ENCODE data around the gene GOLGA6C. TPM values are rescaled to one million over a fixed set of nuclear protein-coding genes. Genes with fewer than 3 reads are reported as not detected.
A peak's percentile ranks its signal among the peaks of the same experiment; 100 is the strongest.
"Not testable (repeated sequence)": the region's sequence is repeated elsewhere in the genome, so short reads cannot be mapped to it uniquely, and the experiment has no call there.

GOLGA6C gene
- total and polyA plus RNA-seq, 9 of the 15 experiments (the other 6 are each of a cell fraction or from before 2014, with no cell fraction given) = not detected

DNA sequence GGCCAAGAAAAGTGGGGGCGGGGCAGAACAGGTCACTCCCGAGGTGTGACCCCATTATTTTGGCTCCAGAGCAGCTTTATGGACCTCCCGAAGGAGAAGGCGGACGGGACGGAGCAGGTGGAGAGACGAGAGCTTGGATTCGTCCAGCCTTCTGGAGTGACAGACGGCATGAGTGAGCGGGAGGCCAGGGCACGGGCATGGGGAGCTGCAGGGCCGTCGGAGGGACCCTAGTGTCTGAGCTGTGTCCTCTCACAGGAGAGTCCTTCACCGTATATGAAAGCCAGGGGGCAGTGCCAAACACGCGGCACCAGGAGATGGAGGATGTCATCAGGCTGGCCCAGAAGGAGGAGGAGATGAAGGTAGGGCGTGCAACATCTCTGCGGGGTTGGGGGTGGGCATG lies 35.5 kb downstream of the GOLGA6C start:
- ATAC-seq; FAIRE-seq; POLR2A ChIA-PET; H2AFZ ChIP-seq (ENCODE audit: low read depth, low read length); H3K79me2 ChIP-seq (ENCODE audit: control insufficient read depth, insufficient read depth, low read length); H3K4me3 ChIP-seq; intact Hi-C loops (cut with micrococcal nuclease); BruUV-seq (replicated peaks); DNase-seq (ENCODE audit: extremely low read depth in 1 of 4, low spot score in 3 of 4); H3K9ac ChIP-seq (ENCODE audit: insufficient read depth in 1 of 2, low read depth in 2 of 2, low read length in 2 of 2); H3K9me1 ChIP-seq (ENCODE audit: control insufficient read depth, insufficient read depth, low read length); H3K36me3 ChIP-seq (ENCODE audit: control insufficient read depth, insufficient read depth, low read length); CTCF ChIA-PET (ENCODE audit: low intra/inter-chr PET ratio); H3K4me1 ChIP-seq (replicated peaks in 1 of 2; ENCODE audit: control insufficient read depth in 2 of 2, insufficient read depth in 2 of 2, low read length in 2 of 2); H3K4me2 ChIP-seq (ENCODE audit: insufficient read depth, low read length); H3K27me3 ChIP-seq (ENCODE audit: control insufficient read depth in 2 of 2, insufficient read depth in 2 of 2, low read length in 2 of 2); H3K9me3 ChIP-seq (replicated peaks; ENCODE audit: control insufficient read depth, insufficient read depth, low read depth, low read length); H3K27ac ChIP-seq (ENCODE audit: extremely low read depth, low read depth, low read length); H4K20me1 ChIP-seq (replicated peaks; ENCODE audit: control insufficient read depth, insufficient read depth, low read length): not testable (repeated sequence)
- in situ Hi-C loops (cut with MboI) = loop anchor here (25.0 kb wide), 3 partner anchors 956 to 1331 kb away; partner anchors contain the start of gene ISLR2
- WGBS (ENCODE audit: insufficient coverage, low coverage, missing lambda C conversion rate) = no CpG with 5 or more reads among the region's 18 CpGs

DNA sequence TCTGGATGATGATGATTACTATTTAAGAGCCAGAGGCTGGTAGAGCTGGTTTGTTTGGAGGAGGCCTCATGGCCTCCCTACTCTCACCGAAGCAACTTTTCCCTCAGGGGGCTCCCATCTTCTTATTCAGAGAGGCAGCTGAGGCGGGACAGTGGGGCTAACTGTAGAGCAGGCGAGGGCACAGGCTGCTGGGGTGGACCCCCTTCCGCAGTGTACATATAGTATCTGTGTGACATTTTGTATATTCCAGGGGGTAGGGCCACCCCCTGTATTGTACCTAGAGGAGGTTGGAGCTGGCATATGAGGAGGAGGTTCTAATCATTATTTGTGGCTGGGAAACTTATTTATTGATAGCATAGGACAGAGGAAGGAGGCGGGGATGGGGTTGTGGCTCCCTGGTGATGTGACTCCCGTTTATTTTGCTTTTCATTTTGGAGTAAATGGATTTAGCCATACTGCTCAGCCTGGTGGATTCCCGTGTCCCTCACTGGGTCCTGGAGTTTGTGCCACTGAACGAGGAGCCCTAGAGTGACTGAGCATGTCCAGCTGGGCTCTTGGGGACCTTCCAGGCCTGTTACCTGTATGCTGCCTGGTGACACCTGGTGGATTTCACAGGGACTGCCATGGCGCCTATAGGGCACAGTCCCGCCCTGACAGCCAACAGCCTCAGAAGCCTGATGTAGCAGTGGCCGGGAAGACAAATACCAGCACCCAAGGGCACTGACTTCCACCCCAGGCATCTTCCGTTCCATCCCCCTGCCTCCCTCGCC lies 40.6 kb downstream of the GOLGA6C start:
- 19% methylated on average over 4 of the region's 13 CpGs for WGBS (ENCODE audit: insufficient coverage, low coverage, missing lambda C conversion rate)
- POLR2A ChIA-PET; H3K9ac ChIP-seq (ENCODE audit: insufficient read depth in 1 of 2, low read depth in 2 of 2, low read length in 2 of 2); H3K4me3 ChIP-seq; intact Hi-C loops (cut with micrococcal nuclease); H2AFZ ChIP-seq (ENCODE audit: low read depth, low read length); H3K4me2 ChIP-seq (ENCODE audit: insufficient read depth, low read length); H3K79me2 ChIP-seq (ENCODE audit: control insufficient read depth, insufficient read depth, low read length); H3K36me3 ChIP-seq (ENCODE audit: control insufficient read depth, insufficient read depth, low read length); DNase-seq (ENCODE audit: extremely low read depth in 1 of 4, low spot score in 3 of 4); BruUV-seq (replicated peaks); H3K9me1 ChIP-seq (ENCODE audit: control insufficient read depth, insufficient read depth, low read length); CTCF ChIA-PET (ENCODE audit: low intra/inter-chr PET ratio); H3K27ac ChIP-seq (ENCODE audit: extremely low read depth, low read depth, low read length); H3K9me3 ChIP-seq (replicated peaks; ENCODE audit: control insufficient read depth, insufficient read depth, low read depth, low read length); H3K4me1 ChIP-seq (replicated peaks in 1 of 2; ENCODE audit: control insufficient read depth in 2 of 2, insufficient read depth in 2 of 2, low read length in 2 of 2); H4K20me1 ChIP-seq (replicated peaks; ENCODE audit: control insufficient read depth, insufficient read depth, low read length): not testable (repeated sequence)
- H3K27me3 ChIP-seq (ENCODE audit: control insufficient read depth in 2 of 2, insufficient read depth in 2 of 2, low read length in 2 of 2) = peaks cover 4 to 10% of the 10 kb centered on the region in 2 experiments; a peak in 4 of 5 replicates
- FAIRE-seq (peak; percentile 85), ATAC-seq (peak; percentile 99)
- in situ Hi-C loops (cut with MboI) = loop anchor here (25.0 kb wide), 3 partner anchors 961 to 1336 kb away; partner anchors contain the start of gene ISLR2
